ENCODE data around the gene MLST8.

The MLST8 gene

GRCh38 chr16:2159175-2159838 is 45.9 kb upstream of the MLST8 start:
- DNase-seq (ENCODE audit: extremely low read depth, insufficient read length) = no peak
- Histone ChIP-seq H3K27me3 (replicated peaks; ENCODE audit: control insufficient read depth, insufficient read depth, low read length) (no peaks in the 10 kb centered on the region), H3K36me3 (ENCODE audit: control insufficient read depth, insufficient read depth, low read length) (peaks cover 8% of the 10 kb centered on the region), H3K4me3 (replicated peaks; ENCODE audit: low read depth, low read length) (peak overlapping the region; percentile 58)
- TF ChIP-seq CTCF (IDR thresholded peaks at IDR 0.05; ENCODE audit: insufficient read depth, low read length, poor library complexity, severe bottlenecking) = no peak

- TF ChIP-seq CTCF (IDR thresholded peaks at IDR 0.05; ENCODE audit: insufficient read depth, low read length, poor library complexity, severe bottlenecking) = no peak
- no peaks in the 10 kb centered on the region for H3K27me3 ChIP-seq (replicated peaks; ENCODE audit: control insufficient read depth, insufficient read depth, low read length)
- no peak for DNase-seq (ENCODE audit: extremely low read depth, insufficient read length)
- H3K4me3 ChIP-seq (replicated peaks; ENCODE audit: low read depth, low read length) = peak overlapping the region; percentile 58
- peaks cover 9% of the 10 kb centered on the region for H3K36me3 ChIP-seq (ENCODE audit: control insufficient read depth, insufficient read depth, low read length)
These were observed 44.2 kb upstream of the MLST8 start for GRCh38 chr16:2160915-2161551.

- TF ChIP-seq CTCF (IDR thresholded peaks at IDR 0.05; ENCODE audit: insufficient read depth, low read length, poor library complexity, severe bottlenecking) = no peak
- Histone ChIP-seq H3K27me3 (replicated peaks; ENCODE audit: control insufficient read depth, insufficient read depth, low read length) (no peaks in the 10 kb centered on the region), H3K36me3 (ENCODE audit: control insufficient read depth, insufficient read depth, low read length) (peaks cover 12% of the 10 kb centered on the region), H3K4me3 (replicated peaks; ENCODE audit: low read depth, low read length) (no peak overlapping the region; the same call in 1 of the 2 replicates)
- DNase-seq (ENCODE audit: extremely low read depth, insufficient read length) = no peak
These were observed 43.3 kb upstream of the MLST8 start for GRCh38 chr16:2161911-2162310.

- H3K4me3 ChIP-seq (replicated peaks; ENCODE audit: low read depth, low read length) = no peak overlapping the region
- DNase-seq (ENCODE audit: extremely low read depth, insufficient read length) = no peak
- TF ChIP-seq CTCF (IDR thresholded peaks at IDR 0.05; ENCODE audit: insufficient read depth, low read length, poor library complexity, severe bottlenecking) = no peak
- H3K36me3 ChIP-seq (ENCODE audit: control insufficient read depth, insufficient read depth, low read length) = peaks cover 14% of the 10 kb centered on the region
- H3K27me3 ChIP-seq (replicated peaks; ENCODE audit: control insufficient read depth, insufficient read depth, low read length) = no peaks in the 10 kb centered on the region
These were observed 42.6 kb upstream of the MLST8 start for GRCh38 chr16:2162676-2163118.

- Histone ChIP-seq H3K27me3 (replicated peaks; ENCODE audit: control insufficient read depth, insufficient read depth, low read length) (no peaks in the 10 kb centered on the region), H3K36me3 (ENCODE audit: control insufficient read depth, insufficient read depth, low read length) (peaks cover 18% of the 10 kb centered on the region), H3K4me3 (replicated peaks; ENCODE audit: low read depth, low read length) (no peak overlapping the region)
- TF ChIP-seq CTCF (IDR thresholded peaks at IDR 0.05; ENCODE audit: insufficient read depth, low read length, poor library complexity, severe bottlenecking) = no peak
- no peak for DNase-seq (ENCODE audit: extremely low read depth, insufficient read length)
These were observed 41.9 kb upstream of the MLST8 start for GRCh38 chr16:2163211-2163881.
